ENCODE data around the gene HAPLN1. TPM values are rescaled to one million over a fixed set of nuclear protein-coding genes. Genes with fewer than 3 reads are reported as not detected.

Gene HAPLN1
- polyA plus RNA-seq, 4 donors, result 0.07 to 3.9 (median 1.0) TPM

GRCh38 chr5:83628360-83628759 is 92.3 kb downstream of the HAPLN1 start:
- H3K27me3 ChIP-seq (ENCODE audit: control insufficient read depth in 3 of 3, insufficient read depth in 3 of 3, low read length in 3 of 3), result no peaks in the 10 kb centered on the region
- H3K27ac ChIP-seq (ENCODE audit: low read depth in 1 of 3, low read length in 2 of 3), result no peak overlapping the region
- 63 to 66% (median 65%) methylated on average over 2 of the region's 2 CpGs for WGBS, 3 donors
- H3K9me3 ChIP-seq (ENCODE audit: control insufficient read depth in 2 of 2, insufficient read depth in 1 of 2, low read depth in 1 of 2, low read length in 1 of 2), result no peaks in the 10 kb centered on the region
- no peak for DNase-seq
- no peaks in the 10 kb centered on the region for H3K4me1 ChIP-seq (ENCODE audit: control insufficient read depth in 3 of 3, insufficient read depth in 2 of 3, low read depth in 1 of 3, low read length in 2 of 3)
- no peak for FAIRE-seq
- no peak overlapping the region for H3K4me3 ChIP-seq (ENCODE audit: low read depth in 1 of 3, low read length in 3 of 3)
- H3K36me3 ChIP-seq (ENCODE audit: control insufficient read depth in 3 of 3, insufficient read depth in 2 of 3, low read depth in 1 of 3, low read length in 3 of 3), result no peaks in the 10 kb centered on the region

DNA sequence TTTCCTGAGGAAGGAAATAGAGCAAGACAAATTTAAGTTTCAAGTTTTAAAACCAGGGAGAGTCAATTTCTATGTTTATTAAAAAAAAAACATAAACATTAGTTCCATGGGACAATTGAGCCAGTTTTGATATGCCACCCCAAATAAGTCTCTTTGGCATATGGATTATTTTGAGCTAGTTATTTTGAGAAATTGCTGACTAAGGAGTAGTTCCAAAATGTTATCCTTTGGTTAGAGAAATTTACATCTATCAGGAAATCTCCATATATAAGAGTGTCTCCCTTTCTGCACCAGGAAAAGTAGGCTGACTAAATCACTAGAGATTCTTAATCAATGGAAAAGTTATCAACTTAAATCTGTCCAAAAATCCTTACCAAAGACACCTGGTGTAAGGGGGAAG is 105.8 kb downstream of the HAPLN1 start:
- H3K27ac ChIP-seq (ENCODE audit: low read depth in 1 of 3, low read length in 2 of 3), result no peak overlapping the region
- H3K4me3 ChIP-seq (ENCODE audit: low read depth in 1 of 3, low read length in 3 of 3), result no peak overlapping the region
- H3K36me3 ChIP-seq (ENCODE audit: control insufficient read depth in 3 of 3, insufficient read depth in 2 of 3, low read depth in 1 of 3, low read length in 3 of 3), result no peaks in the 10 kb centered on the region
- no peak for FAIRE-seq
- no peaks in the 10 kb centered on the region for H3K27me3 ChIP-seq (ENCODE audit: control insufficient read depth in 3 of 3, insufficient read depth in 3 of 3, low read length in 3 of 3)
- no peaks in the 10 kb centered on the region for H3K4me1 ChIP-seq (ENCODE audit: control insufficient read depth in 3 of 3, insufficient read depth in 2 of 3, low read depth in 1 of 3, low read length in 2 of 3)
- H3K9me3 ChIP-seq (ENCODE audit: control insufficient read depth in 2 of 2, insufficient read depth in 1 of 2, low read depth in 1 of 2, low read length in 1 of 2), result peaks cover 0 to 4% of the 10 kb centered on the region in 2 donors
- no peak for DNase-seq

DNA sequence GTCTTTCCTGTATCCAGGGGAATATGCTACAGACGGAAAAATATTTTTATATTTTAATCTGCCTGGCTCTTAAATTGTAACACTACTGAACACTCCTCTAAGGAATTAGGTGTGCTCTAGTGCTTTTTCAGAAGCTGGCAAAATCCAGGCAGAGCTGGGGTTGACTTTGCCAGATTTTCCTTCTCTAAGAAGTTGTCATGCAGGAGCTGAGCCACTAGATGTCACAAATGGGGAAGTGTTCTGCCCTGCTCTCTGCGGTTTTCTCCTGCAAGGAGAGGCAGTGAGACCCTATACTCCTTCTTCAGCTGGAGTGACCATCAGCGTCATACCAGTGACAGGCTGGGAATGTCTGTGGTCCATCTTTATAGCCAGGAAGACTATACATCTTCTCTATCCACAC is 112.5 kb downstream of the HAPLN1 start:
- FAIRE-seq, result no peak
- H3K4me1 ChIP-seq (ENCODE audit: control insufficient read depth in 3 of 3, insufficient read depth in 2 of 3, low read depth in 1 of 3, low read length in 2 of 3), result no peaks in the 10 kb centered on the region
- DNase-seq, result peak; percentile 13 to 32
- no peaks in the 10 kb centered on the region for H3K9me3 ChIP-seq (ENCODE audit: control insufficient read depth in 2 of 2, insufficient read depth in 1 of 2, low read depth in 1 of 2, low read length in 1 of 2)
- H3K27me3 ChIP-seq (ENCODE audit: control insufficient read depth in 3 of 3, insufficient read depth in 3 of 3, low read length in 3 of 3), result peaks cover 0 to 3% (median 0%) of the 10 kb centered on the region in 3 donors
- H3K4me3 ChIP-seq (ENCODE audit: low read depth in 1 of 3, low read length in 3 of 3), result no peak overlapping the region
- no peak overlapping the region for H3K27ac ChIP-seq (ENCODE audit: low read depth in 1 of 3, low read length in 2 of 3)
- no peaks in the 10 kb centered on the region for H3K36me3 ChIP-seq (ENCODE audit: control insufficient read depth in 3 of 3, insufficient read depth in 2 of 3, low read depth in 1 of 3, low read length in 3 of 3)
- WGBS, 3 donors, result 6 to 8% (median 6%) methylated on average over 3 of the region's 3 CpGs

DNA sequence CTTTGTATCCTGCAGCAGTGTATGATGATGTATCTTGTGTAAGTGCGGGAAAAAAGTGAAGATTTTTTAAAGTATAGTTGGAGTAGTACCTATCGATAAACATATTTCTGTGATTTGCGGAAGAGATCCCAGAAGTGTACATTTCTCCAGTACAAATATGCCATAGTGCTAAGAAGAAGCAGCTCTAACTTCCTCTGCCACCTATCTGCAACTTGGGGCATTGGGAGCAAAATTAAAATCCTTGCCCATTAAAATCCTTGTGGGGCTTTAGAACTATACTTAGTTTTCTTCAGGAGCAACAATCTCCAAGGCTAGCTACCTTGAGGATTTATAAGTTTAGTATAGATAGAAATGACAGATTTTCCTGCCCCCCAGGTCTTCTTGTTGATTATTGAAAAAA is 125.4 kb downstream of the HAPLN1 start:
- Histone ChIP-seq H3K27ac (ENCODE audit: low read depth in 1 of 3, low read length in 2 of 3) (no peak overlapping the region), H3K4me1 (ENCODE audit: control insufficient read depth in 3 of 3, insufficient read depth in 2 of 3, low read depth in 1 of 3, low read length in 2 of 3) (peaks cover 0 to 2% (median 0%) of the 10 kb centered on the region in 3 donors), H3K36me3 (ENCODE audit: control insufficient read depth in 3 of 3, insufficient read depth in 2 of 3, low read depth in 1 of 3, low read length in 3 of 3) (no peaks in the 10 kb centered on the region), H3K27me3 (ENCODE audit: control insufficient read depth in 3 of 3, insufficient read depth in 3 of 3, low read length in 3 of 3) (no peaks in the 10 kb centered on the region), H3K9me3 (ENCODE audit: control insufficient read depth in 2 of 2, insufficient read depth in 1 of 2, low read depth in 1 of 2, low read length in 1 of 2) (no peaks in the 10 kb centered on the region), H3K4me3 (ENCODE audit: low read depth in 1 of 3, low read length in 3 of 3) (no peak overlapping the region)
- DNase-seq (no peak), FAIRE-seq (no peak)
- WGBS, 3 donors, result 94 to 97% (median 96%) methylated on average over 3 of the region's 3 CpGs

- Histone ChIP-seq H3K36me3 (ENCODE audit: control insufficient read depth in 3 of 3, insufficient read depth in 2 of 3, low read depth in 1 of 3, low read length in 3 of 3) (no peaks in the 10 kb centered on the region), H3K4me3 (ENCODE audit: low read depth in 1 of 3, low read length in 3 of 3) (no peak overlapping the region), H3K4me1 (ENCODE audit: control insufficient read depth in 3 of 3, insufficient read depth in 2 of 3, low read depth in 1 of 3, low read length in 2 of 3) (peaks cover 0 to 2% (median 0%) of the 10 kb centered on the region in 3 donors), H3K9me3 (ENCODE audit: control insufficient read depth in 2 of 2, insufficient read depth in 1 of 2, low read depth in 1 of 2, low read length in 1 of 2) (no peaks in the 10 kb centered on the region), H3K27ac (ENCODE audit: low read depth in 1 of 3, low read length in 2 of 3) (no peak overlapping the region), H3K27me3 (ENCODE audit: control insufficient read depth in 3 of 3, insufficient read depth in 3 of 3, low read length in 3 of 3) (peaks cover 0 to 2% (median 0%) of the 10 kb centered on the region in 3 donors)
- WGBS, 3 donors, result 70 to 72% (median 70%) methylated on average over 4 of the region's 4 CpGs
- DNase-seq (no peak), FAIRE-seq (no peak)
Observed at GRCh38 chr5:83590966-83591365, 129.7 kb downstream of the HAPLN1 start.

- 71 to 75% (median 75%) methylated on average over 1 of the region's 1 CpG for WGBS, 3 donors
- Histone ChIP-seq H3K4me3 (ENCODE audit: low read depth in 1 of 3, low read length in 3 of 3) (no peak overlapping the region), H3K36me3 (ENCODE audit: control insufficient read depth in 3 of 3, insufficient read depth in 2 of 3, low read depth in 1 of 3, low read length in 3 of 3) (no peaks in the 10 kb centered on the region), H3K9me3 (ENCODE audit: control insufficient read depth in 2 of 2, insufficient read depth in 1 of 2, low read depth in 1 of 2, low read length in 1 of 2) (no peaks in the 10 kb centered on the region), H3K27ac (ENCODE audit: low read depth in 1 of 3, low read length in 2 of 3) (no peak overlapping the region), H3K27me3 (ENCODE audit: control insufficient read depth in 3 of 3, insufficient read depth in 3 of 3, low read length in 3 of 3) (peaks cover 0 to 2% (median 0%) of the 10 kb centered on the region in 3 donors), H3K4me1 (ENCODE audit: control insufficient read depth in 3 of 3, insufficient read depth in 2 of 3, low read depth in 1 of 3, low read length in 2 of 3) (no peaks in the 10 kb centered on the region)
- FAIRE-seq, result no peak
- DNase-seq, result no peak
Observed at GRCh38 chr5:83589786-83590185, 130.9 kb downstream of the HAPLN1 start.

Other genes with a start within 250 kb of the HAPLN1 start
- 10 to 100 TPM in 1 of 4 donors, 1 to 10 TPM in 1, under 1 TPM in 2; 0.67 to 66.4 (median 2.0) TPM for gene VCAN, start 249.1 kb downstream of the HAPLN1 start, polyA plus RNA-seq